SK-N-SH treated with all-trans-retinoic acid at 6 μM for 48 hours (cell line): ENCODE measurements around the gene MAST4.

ENCODE experiments used
- ATAC-seq: fragments of 200-7000 bp; cut with Tn5 transposase; 3 replicates; pipeline ENCODE4 v1.9.1; 2020; ENCODE audit warnings: mild to moderate bottlenecking, moderate library complexity
- ARNTL ChIP-seq: fragments of 450-650 bp; formaldehyde crosslinking; IDR thresholded peaks from 2 replicates; pipeline ENCODE4 v1.5.0; 2020; ENCODE audit warnings: low read depth, mild to moderate bottlenecking, moderate library complexity, borderline replicate concordance
- BACH2 ChIP-seq: fragments of 250-450 bp; sonication (Bioruptor Pico); IDR thresholded peaks from 2 replicates; pipeline ENCODE4 v1.9.0; 2021; ENCODE audit warnings: mild to moderate bottlenecking, borderline replicate concordance
- CREB5 ChIP-seq: fragments of 250-450 bp; sonication (Bioruptor Pico); IDR thresholded peaks from 2 replicates; pipeline ENCODE4 v1.5.1; 2020; ENCODE audit warnings: low read depth, mild to moderate bottlenecking, moderate library complexity
- CSDC2 ChIP-seq: fragments of 250-450 bp; sonication (Bioruptor Pico); IDR thresholded peaks from 2 replicates; pipeline ENCODE4 v1.5.0; 2020; ENCODE audit warnings: mild to moderate bottlenecking, moderate library complexity
- CSRNP3 ChIP-seq: fragments of 250-450 bp; sonication (Bioruptor Pico); IDR thresholded peaks from 2 replicates; pipeline ENCODE4 v1.5.1; 2021; ENCODE audit warnings: mild to moderate bottlenecking, moderate library complexity
- ESRRG ChIP-seq: fragments of 250-450 bp; sonication (Bioruptor Pico); IDR thresholded peaks from 2 replicates; pipeline ENCODE4 v1.6.1; 2021; ENCODE audit warnings: mild to moderate bottlenecking
- GLIS3 ChIP-seq: fragments of 250-450 bp; sonication (Bioruptor Pico); IDR thresholded peaks from 2 replicates; pipeline ENCODE4 v1.5.0; 2020; ENCODE audit warnings: mild to moderate bottlenecking, moderate library complexity
- ISL1 ChIP-seq: fragments of 250-450 bp; sonication (Bioruptor Pico); IDR thresholded peaks from 2 replicates; pipeline ENCODE4 v2.1.2; 2022; ENCODE audit warnings: mild to moderate bottlenecking, moderate library complexity
- OSR1 ChIP-seq: fragments of 250-450 bp; sonication (Bioruptor Pico); IDR thresholded peaks from 2 replicates; pipeline ENCODE4 v1.8.0; 2022; ENCODE audit warnings: moderate library complexity, mild to moderate bottlenecking, inconsistent platforms
- PATZ1 ChIP-seq: fragments of 250-450 bp; sonication (Bioruptor Pico); IDR thresholded peaks from 2 replicates; pipeline ENCODE4 v1.8.0; 2020; ENCODE audit warnings: mild to moderate bottlenecking, moderate library complexity, borderline replicate concordance
- POU6F1 ChIP-seq: fragments of 250-450 bp; sonication (Bioruptor Pico); IDR thresholded peaks from 2 replicates; pipeline ENCODE4 v1.8.0; 2021; ENCODE audit warnings: low read depth, mild to moderate bottlenecking, moderate library complexity, borderline replicate concordance
- PPARA ChIP-seq: fragments of 250-450 bp; sonication (Bioruptor Pico); IDR thresholded peaks from 2 replicates; pipeline ENCODE4 v1.5.0; 2020; ENCODE audit warnings: mild to moderate bottlenecking, borderline replicate concordance
- RARB ChIP-seq: fragments of 250-450 bp; sonication (Bioruptor Pico); IDR thresholded peaks from 2 replicates; pipeline ENCODE4 v1.8.0; 2021; ENCODE audit warnings: mild to moderate bottlenecking, moderate library complexity
- SNAI2 ChIP-seq: fragments of 250-450 bp; sonication (Bioruptor Pico); IDR thresholded peaks from 2 replicates; pipeline ENCODE4 v1.5.0; 2020; ENCODE audit warnings: mild to moderate bottlenecking, moderate library complexity
- TCF4 ChIP-seq: fragments of 250-450 bp; sonication (Bioruptor Pico); IDR thresholded peaks from 2 replicates; pipeline ENCODE4 v1.8.0; 2021; ENCODE audit warnings: mild to moderate bottlenecking, moderate library complexity, borderline replicate concordance
- TOX ChIP-seq: fragments of 250-450 bp; sonication (Bioruptor Pico); IDR thresholded peaks from 2 replicates; pipeline ENCODE4 v1.8.0; 2021; ENCODE audit warnings: mild to moderate bottlenecking, moderate library complexity, borderline replicate concordance
- TSHZ2 ChIP-seq: fragments of 250-450 bp; sonication (Bioruptor Pico); IDR thresholded peaks from 2 replicates; pipeline ENCODE4 v1.5.0; 2020; ENCODE audit warnings: mild to moderate bottlenecking, moderate library complexity
- ZFP3 ChIP-seq: fragments of 250-450 bp; sonication (Bioruptor Pico); IDR thresholded peaks from 2 replicates; pipeline ENCODE4 v1.5.0; 2020; ENCODE audit warnings: mild to moderate bottlenecking, moderate library complexity
- ZFP30 ChIP-seq: fragments of 450-650 bp; formaldehyde crosslinking; IDR thresholded peaks from 2 replicates; pipeline ENCODE4 v1.5.0; 2022; ENCODE audit warnings: mild to moderate bottlenecking, moderate library complexity
- ZNF565 ChIP-seq: fragments of 450-650 bp; formaldehyde crosslinking; conservative IDR thresholded peaks from 2 replicates; pipeline ENCODE4 v1.5.0; 2020; ENCODE audit warnings: low read depth, mild to moderate bottlenecking, moderate library complexity
- ZNF70 ChIP-seq: fragments of 450-650 bp; formaldehyde crosslinking; IDR thresholded peaks from 2 replicates; pipeline ENCODE4 v1.5.0; 2020; ENCODE audit warnings: mild to moderate bottlenecking, moderate library complexity
- ZNF8 ChIP-seq: fragments of 450-650 bp; formaldehyde crosslinking; IDR thresholded peaks from 2 replicates; pipeline ENCODE4 v1.5.0; 2020; ENCODE audit warnings: mild to moderate bottlenecking, moderate library complexity

The MAST4 gene

GRCh38 chr5:67214707-67215447, 618.7 kb downstream of the MAST4 start:
- TF ChIP-seq POU6F1 (no peak), CSRNP3 (no peak), ARNTL (CRISPR knock-in tag) (no peak), TSHZ2 (CRISPR knock-in tag) (no peak), GLIS3 (CRISPR knock-in tag) (no peak), ISL1 (CRISPR knock-in tag) (no peak), BACH2 (CRISPR knock-in tag) (no peak), TCF4 (CRISPR knock-in tag) (no peak), SNAI2 (CRISPR knock-in tag) (no peak), ZNF70 (CRISPR knock-in tag) (no peak), TOX (CRISPR knock-in tag) (no peak), PATZ1 (no peak), CSDC2 (CRISPR knock-in tag) (no peak), ZFP30 (no peak), OSR1 (CRISPR knock-in tag) (no peak), ESRRG (no peak), PPARA (CRISPR knock-in tag) (no peak), ZNF8 (CRISPR knock-in tag) (no peak)
- no peak for ATAC-seq

- peak; percentile 70 for ATAC-seq
- no peak for TF ChIP-seq GLIS3 (CRISPR knock-in tag)
- no peak for TF ChIP-seq TCF4 (CRISPR knock-in tag)
- no peak for TF ChIP-seq ARNTL (CRISPR knock-in tag)
- TF ChIP-seq SNAI2 (CRISPR knock-in tag) = no peak
- no peak for TF ChIP-seq ZFP3 (CRISPR knock-in tag)
- no peak for TF ChIP-seq TSHZ2 (CRISPR knock-in tag)
- TF ChIP-seq RARB (CRISPR knock-in tag) = no peak
- TF ChIP-seq TOX (CRISPR knock-in tag) = no peak
- no peak for TF ChIP-seq ESRRG
- TF ChIP-seq PATZ1 = no peak
- no peak for TF ChIP-seq BACH2 (CRISPR knock-in tag)
- no peak for TF ChIP-seq CREB5 (CRISPR knock-in tag)
- no peak for TF ChIP-seq ZNF70 (CRISPR knock-in tag)
- TF ChIP-seq ZNF565 (CRISPR knock-in tag) = no peak
- TF ChIP-seq ZFP30 = no peak
- TF ChIP-seq OSR1 (CRISPR knock-in tag) = no peak
- TF ChIP-seq ISL1 (CRISPR knock-in tag) = no peak; the same call in 1 of the 2 replicates
- TF ChIP-seq ZNF8 (CRISPR knock-in tag) = no peak
- no peak for TF ChIP-seq CSDC2 (CRISPR knock-in tag)
Measured at GRCh38 chr5:67215519-67216471, 619.6 kb downstream of the MAST4 start.
